ENCODE measurements around the gene FMNL2.

DNA sequence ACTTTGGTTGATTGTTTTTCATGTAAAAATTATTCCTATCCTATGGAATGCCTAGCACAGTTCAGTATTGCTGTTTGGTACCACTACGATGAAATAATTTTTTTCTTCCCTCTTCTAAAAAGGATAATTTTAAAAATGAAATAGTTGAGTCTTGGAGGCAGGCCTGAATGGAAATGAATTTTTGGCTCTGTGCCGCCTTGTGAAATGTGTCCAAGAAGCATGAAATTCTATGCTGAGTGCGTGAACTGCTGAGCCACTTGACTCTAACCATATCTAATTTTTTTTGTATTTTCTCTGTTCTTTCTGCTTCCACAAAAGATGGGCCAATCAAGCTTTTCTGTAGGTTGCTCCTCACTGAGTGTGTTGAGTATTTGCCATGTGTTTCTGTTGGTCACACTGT, 287.2 kb downstream of the FMNL2 start:
- TF ChIP-seq CTCF (IDR thresholded peaks at IDR 0.05 in 2 of 3, conservative IDR thresholded peaks at IDR 0.05 in 1 of 3; ENCODE audit: borderline replicate concordance in 1 of 3, insufficient read depth in 1 of 3, low read depth in 2 of 3, low read length in 2 of 3) (no peak), POLR2AphosphoS5 (IDR thresholded peaks at IDR 0.05; ENCODE audit: low read depth, low read length) (no peak), EGR1 (IDR thresholded peaks at IDR 0.05; ENCODE audit: low read depth) (no peak), EZH2 (IDR thresholded peaks at IDR 0.05) (no peak), CEBPB (IDR thresholded peaks at IDR 0.05; ENCODE audit: low read depth) (no peak), SP1 (IDR thresholded peaks at IDR 0.05; ENCODE audit: low read depth) (no peak), EZH2phosphoT487 (IDR thresholded peaks at IDR 0.05; ENCODE audit: borderline replicate concordance) (no peak), ZNF274 (IDR thresholded peaks at IDR 0.05; ENCODE audit: low read depth, low read length) (no peak), SRF (IDR thresholded peaks at IDR 0.05; ENCODE audit: low read depth) (no peak), JUND (IDR thresholded peaks at IDR 0.05) (no peak), TCF7L2 (IDR thresholded peaks at IDR 0.05; ENCODE audit: borderline replicate concordance, extremely low read depth, insufficient read depth, insufficient read length) (no peak), CBX3 (IDR thresholded peaks at IDR 0.05; ENCODE audit: low read depth) (no peak), POLR2A (IDR thresholded peaks at IDR 0.05; ENCODE audit: borderline replicate concordance, extremely low read depth, insufficient read depth, insufficient read length) (no peak), FOSL1 (IDR thresholded peaks at IDR 0.05; ENCODE audit: low read depth) (no peak)

All from HCT116 (cell line).